Astrocyte (in vitro differentiated cells and primary cell): ENCODE data around the gene FBXL13. TPM values are rescaled to one million over a fixed set of nuclear protein-coding genes. Genes with fewer than 3 reads are reported as not detected.
A peak's percentile ranks its signal among the peaks of the same experiment; 100 is the strongest.

Source experiments
- DNase-seq: peaks from one replicate; pipeline ENCODE4 v3.0.0-alpha.2; 2010; ENCODE audit warnings: low read depth
- FAIRE-seq: peaks from 2 replicates; lab custom pipeline; 2011; peaks lifted over from hg19 to GRCh38; lab: Jason Lieb, UNC
- H2AFZ ChIP-seq: 2 replicates; pipeline ENCODE4 v1.6.0; 2012; ENCODE audit warnings: low read depth, low read length, inconsistent platforms
- H3K27ac ChIP-seq: 2 replicates; pipeline ENCODE4 v1.5.1; 2011; ENCODE audit warnings: low read depth, low read length, inconsistent platforms
- H3K27me3 ChIP-seq: 2 replicates; pipeline ENCODE4 v1.6.0; 2011; ENCODE audit warnings: low read length, inconsistent platforms; ENCODE audit not compliant: insufficient read depth
- H3K36me3 ChIP-seq: 2 replicates; pipeline ENCODE4 v1.5.1; 2011; ENCODE audit warnings: low read length, inconsistent platforms; ENCODE audit not compliant: insufficient read depth
- H3K4me1 ChIP-seq: 2 replicates; pipeline ENCODE4 v1.5.1; 2011; ENCODE audit warnings: low read length, inconsistent platforms; ENCODE audit not compliant: insufficient read depth
- H3K4me2 ChIP-seq: 2 replicates; pipeline ENCODE4 v1.6.0; 2012; ENCODE audit warnings: low read length, inconsistent platforms
- H3K4me3 ChIP-seq: 2 replicates; pipeline ENCODE4 v1.5.1; 2011; ENCODE audit warnings: low read depth, mild to moderate bottlenecking, low read length, inconsistent platforms; ENCODE audit not compliant: insufficient read depth
- H3K79me2 ChIP-seq: 2 replicates; pipeline ENCODE4 v1.6.0; 2012; ENCODE audit warnings: mild to moderate bottlenecking, low read length, inconsistent platforms; ENCODE audit not compliant: insufficient read depth
- H3K9ac ChIP-seq: 2 replicates; pipeline ENCODE4 v1.6.0; 2012; ENCODE audit warnings: mild to moderate bottlenecking, low read length, inconsistent platforms
- H3K9me3 ChIP-seq: 2 replicates; pipeline ENCODE4 v1.5.1; 2012; ENCODE audit warnings: low read depth, mild to moderate bottlenecking, low read length, inconsistent platforms; ENCODE audit not compliant: insufficient read depth
- H4K20me1 ChIP-seq: 2 replicates; pipeline ENCODE4 v1.6.0; 2012; ENCODE audit warnings: low read length, inconsistent platforms; ENCODE audit not compliant: insufficient read depth
- H3K27ac Mint-ChIP-seq: one replicate; pipeline ENCODE4 v1.8.0; 2021; ENCODE audit warnings: mild to moderate bottlenecking, mixed read lengths; ENCODE audit not compliant: unreplicated experiment
- H3K27me3 Mint-ChIP-seq: one replicate; pipeline ENCODE4 v1.8.0; 2021; ENCODE audit warnings: low read depth, mixed read lengths; ENCODE audit not compliant: unreplicated experiment
- H3K36me3 Mint-ChIP-seq: one replicate; pipeline ENCODE4 v1.8.0; 2021; ENCODE audit warnings: low read depth, mixed read lengths; ENCODE audit not compliant: unreplicated experiment
- H3K4me1 Mint-ChIP-seq: one replicate; pipeline ENCODE4 v1.8.0; 2021; ENCODE audit warnings: low read depth, mixed read lengths; ENCODE audit not compliant: unreplicated experiment
- H3K4me3 Mint-ChIP-seq: one replicate; pipeline ENCODE4 v1.8.0; 2021; ENCODE audit warnings: mild to moderate bottlenecking, moderate library complexity, mixed read lengths; ENCODE audit not compliant: unreplicated experiment
- H3K9me3 Mint-ChIP-seq: one replicate; pipeline ENCODE4 v1.8.0; 2021; ENCODE audit warnings: mild to moderate bottlenecking, mixed read lengths; ENCODE audit not compliant: unreplicated experiment
- CTCF ChIP-seq: IDR thresholded peaks from 2 replicates; pipeline ENCODE4 v1.5.1; 2011; ENCODE audit warnings: low read depth, mild to moderate bottlenecking, inconsistent platforms, low read length, moderate library complexity; ENCODE audit not compliant: insufficient read depth
- EZH2 ChIP-seq: IDR thresholded peaks from 2 replicates; pipeline ENCODE4 v1.6.1; 2012; ENCODE audit warnings: mild to moderate bottlenecking, low read length, inconsistent platforms; ENCODE audit not compliant: insufficient read depth
- total RNA-seq: library from RNA; stranded (reverse); gene quantifications from 2 replicates; pipeline ENCODE4 v1.2.1, GENCODE V29; 2021

The FBXL13 gene
- total RNA-seq, 1 donor from 2014 or later, result 1.2 TPM

GRCh38 chr7:102874166-102874829 is 200.3 kb downstream of the FBXL13 start:
- H3K4me3 ChIP-seq, result no peak overlapping the region
- Mint-ChIP-seq H3K4me1 (peaks cover 50% of the 10 kb centered on the region), H3K36me3 (peaks cover 2% of the 10 kb centered on the region), H3K27me3 (no peaks in the 10 kb centered on the region), H3K4me3 (no peak overlapping the region), H3K27ac (peak overlapping the region; percentile 97), H3K9me3 (no peaks in the 10 kb centered on the region)
- H3K4me1 ChIP-seq, result peaks cover 47% of the 10 kb centered on the region
- H2AFZ ChIP-seq, result no peak overlapping the region
- peak overlapping the region; percentile 77 for H3K4me2 ChIP-seq
- H3K79me2 ChIP-seq, result no peaks in the 10 kb centered on the region
- no peaks in the 10 kb centered on the region for H3K36me3 ChIP-seq
- no peak for TF ChIP-seq EZH2
- no peak for TF ChIP-seq CTCF
- FAIRE-seq, result peak; percentile 49
- peak overlapping the region; percentile 82 for H3K9ac ChIP-seq
- H3K27me3 ChIP-seq, result no peaks in the 10 kb centered on the region
- no peaks in the 10 kb centered on the region for H4K20me1 ChIP-seq
- H3K27ac ChIP-seq, result peak overlapping the region; percentile 98
- peak; percentile 99 for DNase-seq
- no peaks in the 10 kb centered on the region for H3K9me3 ChIP-seq

GRCh38 chr7:102873470-102874165 is 201.0 kb downstream of the FBXL13 start:
- peaks cover 2% of the 10 kb centered on the region for H3K36me3 Mint-ChIP-seq
- no peaks in the 10 kb centered on the region for H3K9me3 ChIP-seq
- FAIRE-seq (no peak), DNase-seq (no peak)
- peak overlapping the region; percentile 5 for H3K4me3 Mint-ChIP-seq
- peak overlapping the region; percentile 82 for H3K9ac ChIP-seq
- TF ChIP-seq EZH2 (no peak), CTCF (no peak)
- H3K27me3 ChIP-seq, result no peaks in the 10 kb centered on the region
- peaks cover 47% of the 10 kb centered on the region for H3K4me1 ChIP-seq
- H3K4me3 ChIP-seq, result no peak overlapping the region
- H3K9me3 Mint-ChIP-seq, result no peaks in the 10 kb centered on the region
- H3K27ac Mint-ChIP-seq, result peak overlapping the region; percentile 97
- H3K27ac ChIP-seq, result peak overlapping the region; percentile 98
- H3K27me3 Mint-ChIP-seq, result no peaks in the 10 kb centered on the region
- no peaks in the 10 kb centered on the region for H3K79me2 ChIP-seq
- no peak overlapping the region for H2AFZ ChIP-seq
- no peaks in the 10 kb centered on the region for H4K20me1 ChIP-seq
- H3K36me3 ChIP-seq, result no peaks in the 10 kb centered on the region
- peaks cover 50% of the 10 kb centered on the region for H3K4me1 Mint-ChIP-seq
- peak overlapping the region; percentile 77 for H3K4me2 ChIP-seq
